ENCODE data around the gene GPR55. TPM values are rescaled to one million over a fixed set of nuclear protein-coding genes. Genes with fewer than 3 reads are reported as not detected.

Gene GPR55
- total RNA-seq, 1 experiment from 2014 or later = not detected

DNA sequence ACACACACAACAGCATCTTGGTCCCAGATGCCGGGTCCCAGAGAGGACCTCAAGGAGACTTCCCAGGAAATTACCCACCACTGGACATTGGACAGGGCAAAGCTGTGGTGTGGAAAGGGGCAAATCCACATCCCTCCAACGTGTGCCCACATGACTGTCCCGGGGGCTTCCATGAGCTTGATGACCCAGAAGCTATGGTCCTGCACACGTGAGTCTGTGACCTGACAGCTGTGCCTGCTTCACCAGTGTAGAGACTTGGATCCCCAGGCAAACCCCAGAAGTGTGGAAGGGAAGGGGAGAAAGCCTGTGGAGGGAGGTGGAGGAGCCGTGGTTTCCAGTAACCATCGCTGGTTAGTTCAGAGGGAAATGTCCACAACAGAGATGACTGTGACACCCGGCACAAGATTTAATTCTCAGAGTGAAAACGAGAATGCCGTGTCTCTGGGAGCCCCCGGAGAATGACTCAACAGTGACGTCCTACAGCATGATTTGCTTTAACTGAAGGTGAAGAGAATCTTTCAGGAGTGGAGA, 19.1 kb upstream of the GPR55 start:
- H3K4ac ChIP-seq (ENCODE audit: low read depth, low read length) = no peak overlapping the region
- no peaks in the 10 kb centered on the region for H3K23me2 ChIP-seq (ENCODE audit: insufficient read length, low read depth, low read length, poor library complexity, severe bottlenecking)
- DNase-seq = no peak
- no peak overlapping the region for H2AFZ ChIP-seq (ENCODE audit: low read length)
- H2BK15ac ChIP-seq (ENCODE audit: low read depth, low read length) = no peak overlapping the region
- H3K4me3 Mint-ChIP-seq = no peak overlapping the region
- no peak overlapping the region for H4K8ac ChIP-seq (replicated peaks; ENCODE audit: insufficient read length, low read depth, low read length)
- H3K79me1 ChIP-seq (ENCODE audit: insufficient read depth, low read depth, low read length, poor library complexity, severe bottlenecking) = no peaks in the 10 kb centered on the region
- no peak overlapping the region for H3K27ac ChIP-seq (ENCODE audit: insufficient read length, low read depth, low read length)
- H4K5ac ChIP-seq (ENCODE audit: insufficient read length, low read depth, low read length) = no peak overlapping the region
- H3K79me2 ChIP-seq (ENCODE audit: insufficient read depth, low read length) = no peaks in the 10 kb centered on the region
- H3K9me3 ChIP-seq (ENCODE audit: control insufficient read depth, low read depth, low read length) = no peaks in the 10 kb centered on the region
- no peaks in the 10 kb centered on the region for H3K36me3 Mint-ChIP-seq (ENCODE audit: insufficient read depth in 1 of 3, low read depth in 3 of 3)
- H2BK120ac ChIP-seq (ENCODE audit: low read depth, low read length, poor library complexity, severe bottlenecking) = no peak overlapping the region
- no peaks in the 10 kb centered on the region for H3K4me1 ChIP-seq (ENCODE audit: insufficient read depth, low read length)
- no peak overlapping the region for H3K27ac Mint-ChIP-seq
- H2BK20ac ChIP-seq (ENCODE audit: low read depth, low read length, poor library complexity, severe bottlenecking) = no peak overlapping the region
- no peaks in the 10 kb centered on the region for H4K20me1 ChIP-seq (ENCODE audit: control insufficient read depth, insufficient read depth, insufficient read length)
- H3K9me3 Mint-ChIP-seq = no peaks in the 10 kb centered on the region
- H3K27me3 ChIP-seq (ENCODE audit: insufficient read depth, low read length) = no peaks in the 10 kb centered on the region
- H3K9ac ChIP-seq (ENCODE audit: extremely low read depth, insufficient read length, low read length) = no peak overlapping the region
- TF ChIP-seq, protein P1, sequence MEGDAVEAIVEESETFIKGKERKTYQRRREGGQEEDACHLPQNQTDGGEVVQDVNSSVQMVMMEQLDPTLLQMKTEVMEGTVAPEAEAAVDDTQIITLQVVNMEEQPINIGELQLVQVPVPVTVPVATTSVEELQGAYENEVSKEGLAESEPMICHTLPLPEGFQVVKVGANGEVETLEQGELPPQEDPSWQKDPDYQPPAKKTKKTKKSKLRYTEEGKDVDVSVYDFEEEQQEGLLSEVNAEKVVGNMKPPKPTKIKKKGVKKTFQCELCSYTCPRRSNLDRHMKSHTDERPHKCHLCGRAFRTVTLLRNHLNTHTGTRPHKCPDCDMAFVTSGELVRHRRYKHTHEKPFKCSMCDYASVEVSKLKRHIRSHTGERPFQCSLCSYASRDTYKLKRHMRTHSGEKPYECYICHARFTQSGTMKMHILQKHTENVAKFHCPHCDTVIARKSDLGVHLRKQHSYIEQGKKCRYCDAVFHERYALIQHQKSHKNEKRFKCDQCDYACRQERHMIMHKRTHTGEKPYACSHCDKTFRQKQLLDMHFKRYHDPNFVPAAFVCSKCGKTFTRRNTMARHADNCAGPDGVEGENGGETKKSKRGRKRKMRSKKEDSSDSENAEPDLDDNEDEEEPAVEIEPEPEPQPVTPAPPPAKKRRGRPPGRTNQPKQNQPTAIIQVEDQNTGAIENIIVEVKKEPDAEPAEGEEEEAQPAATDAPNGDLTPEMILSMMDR (conservative IDR thresholded peaks at IDR 0.05) = no peak
- H3K4me1 Mint-ChIP-seq = peaks cover 0 to 5% of the 10 kb centered on the region in 2 experiments; a peak in 3 of 4 replicates
- H2BK12ac ChIP-seq (ENCODE audit: insufficient read length, low read depth, low read length) = no peak overlapping the region
- WGBS (ENCODE audit: extremely low coverage, insufficient read length, low lambda C conversion rate) = no CpG with 5 or more reads among the region's 11 CpGs
- H3K4me2 ChIP-seq (ENCODE audit: insufficient read depth, insufficient read length, low read length) = no peak overlapping the region
- no peak overlapping the region for H3K56ac ChIP-seq (ENCODE audit: insufficient read length, low read depth, low read length)
- no peak overlapping the region for H2AK5ac ChIP-seq (ENCODE audit: insufficient read length, low read length)
- no peak overlapping the region for H3K23ac ChIP-seq (ENCODE audit: insufficient read length, low read depth, low read length)
- no peak overlapping the region for H3K14ac ChIP-seq (ENCODE audit: insufficient read depth, low read length)
- H3T11ph ChIP-seq (ENCODE audit: low read length) = no peak overlapping the region
- H4K91ac ChIP-seq (ENCODE audit: insufficient read length, low read depth, low read length) = no peak overlapping the region
- H3K18ac ChIP-seq (ENCODE audit: insufficient read length, low read depth, low read length) = no peak overlapping the region
- H2BK5ac ChIP-seq (ENCODE audit: insufficient read length, low read length) = no peak overlapping the region
- H3K27me3 Mint-ChIP-seq (ENCODE audit: low read depth) = peaks cover 2% of the 10 kb centered on the region
